Stomach (tissue), 4 donors: ENCODE results near the gene VEZT.

ENCODE experiments used
- EP300 ChIP-seq: sonication (generic); formaldehyde crosslinking; IDR thresholded peaks from one replicate; pipeline ENCODE4 v1.6.1; 2017; ENCODE audit warnings: antibody characterized with exemption
- POLR2A ChIP-seq, 4 donors: fragments of 450-650 bp; IDR thresholded peaks; one replicate each; pipeline ENCODE4 v1.6.1; 2016; ENCODE audit warnings: antibody characterized with exemption in 4 of 4, control low read depth in 2 of 4, mild to moderate bottlenecking in 1 of 4, moderate library complexity in 1 of 4
- TF ChIP-seq, protein P1 (sequence below), 7 experiments: fragments of 450-650 bp in 4 of 7; fragments of 200-600 bp in 3 of 7; sonication (generic) in 3 of 7; IDR thresholded peaks; one replicate each; pipeline ENCODE4 v1.5.1; 2016 to 2019; ENCODE audit warnings: antibody characterized with exemption in 7 of 7, control low read depth in 2 of 7, mild to moderate bottlenecking in 1 of 7

DNA sequence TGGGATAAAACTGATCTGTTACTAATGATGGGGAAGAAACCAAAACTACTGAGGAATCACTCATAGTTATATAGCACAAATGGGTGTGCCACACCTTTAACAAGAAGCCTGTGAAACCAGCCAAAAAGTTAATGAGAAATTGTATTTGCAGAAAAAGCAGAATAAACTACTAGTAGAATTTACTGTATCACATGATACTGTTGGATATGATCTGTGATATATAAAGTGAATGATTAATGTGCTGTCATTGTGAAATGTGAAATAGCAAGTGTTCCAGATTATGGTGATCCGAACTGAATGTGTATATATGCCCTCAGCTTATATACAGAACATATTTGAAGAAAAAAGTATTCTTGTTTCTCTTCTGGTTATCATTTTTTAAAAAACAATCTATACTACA lies 30.5 kb downstream of the VEZT start:
- TF ChIP-seq, protein P1, sequence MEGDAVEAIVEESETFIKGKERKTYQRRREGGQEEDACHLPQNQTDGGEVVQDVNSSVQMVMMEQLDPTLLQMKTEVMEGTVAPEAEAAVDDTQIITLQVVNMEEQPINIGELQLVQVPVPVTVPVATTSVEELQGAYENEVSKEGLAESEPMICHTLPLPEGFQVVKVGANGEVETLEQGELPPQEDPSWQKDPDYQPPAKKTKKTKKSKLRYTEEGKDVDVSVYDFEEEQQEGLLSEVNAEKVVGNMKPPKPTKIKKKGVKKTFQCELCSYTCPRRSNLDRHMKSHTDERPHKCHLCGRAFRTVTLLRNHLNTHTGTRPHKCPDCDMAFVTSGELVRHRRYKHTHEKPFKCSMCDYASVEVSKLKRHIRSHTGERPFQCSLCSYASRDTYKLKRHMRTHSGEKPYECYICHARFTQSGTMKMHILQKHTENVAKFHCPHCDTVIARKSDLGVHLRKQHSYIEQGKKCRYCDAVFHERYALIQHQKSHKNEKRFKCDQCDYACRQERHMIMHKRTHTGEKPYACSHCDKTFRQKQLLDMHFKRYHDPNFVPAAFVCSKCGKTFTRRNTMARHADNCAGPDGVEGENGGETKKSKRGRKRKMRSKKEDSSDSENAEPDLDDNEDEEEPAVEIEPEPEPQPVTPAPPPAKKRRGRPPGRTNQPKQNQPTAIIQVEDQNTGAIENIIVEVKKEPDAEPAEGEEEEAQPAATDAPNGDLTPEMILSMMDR (IDR thresholded peaks at IDR 0.05): no peak
- TF ChIP-seq POLR2A (IDR thresholded peaks at IDR 0.05) (no peak), EP300 (no peak)
